GM18511 (cell line): ENCODE data around the gene CD34.

Experiments used
- ATAC-seq: cut with Tn5 transposase; IDR thresholded peaks from one replicate; pipeline ENCODE4 v1.9.1; 2021; ENCODE audit warnings: mild to moderate bottlenecking, moderate library complexity; ENCODE audit not compliant: unreplicated experiment

CD34 gene

GRCh38 chr1:207858281-207858680, 52.6 kb downstream of the CD34 start:
- no peak for ATAC-seq

- no peak for ATAC-seq
Observed at GRCh38 chr1:207857447-207857846, 53.5 kb downstream of the CD34 start.

- no peak for ATAC-seq
Observed at GRCh38 chr1:207856276-207857023, 54.5 kb downstream of the CD34 start.

- no peak for ATAC-seq
Observed at GRCh38 chr1:207854001-207854400, 56.9 kb downstream of the CD34 start.

- no peak for ATAC-seq
Observed at GRCh38 chr1:207853372-207853757, 57.6 kb downstream of the CD34 start.

GRCh38 chr1:207852576-207853371, 58.2 kb downstream of the CD34 start:
- ATAC-seq: no peak

- no peak for ATAC-seq
Observed at GRCh38 chr1:207851696-207852095, 59.2 kb downstream of the CD34 start.

- no peak for ATAC-seq
Observed at GRCh38 chr1:207850621-207851407, 60.1 kb downstream of the CD34 start.

- ATAC-seq: no peak
Observed at GRCh38 chr1:207849646-207850045, 61.3 kb downstream of the CD34 start.

- no peak for ATAC-seq
Observed at GRCh38 chr1:207849016-207849415, 61.9 kb downstream of the CD34 start.

- ATAC-seq: no peak
Observed at GRCh38 chr1:207848234-207848633, 62.7 kb downstream of the CD34 start.

GRCh38 chr1:207847116-207847515, 63.8 kb downstream of the CD34 start:
- no peak for ATAC-seq

GRCh38 chr1:207845109-207845508, 65.8 kb downstream of the CD34 start:
- no peak for ATAC-seq

- no peak for ATAC-seq
Observed at GRCh38 chr1:207844371-207844770, 66.6 kb downstream of the CD34 start.

- no peak for ATAC-seq
Observed at GRCh38 chr1:207842506-207842905, 68.4 kb downstream of the CD34 start.

GRCh38 chr1:207841901-207842300, 69.0 kb downstream of the CD34 start:
- no peak for ATAC-seq

- no peak for ATAC-seq
Observed at GRCh38 chr1:207841293-207841692, 69.6 kb downstream of the CD34 start.

- no peak for ATAC-seq
Observed at GRCh38 chr1:207840380-207840779, 70.5 kb downstream of the CD34 start.

GRCh38 chr1:207839083-207839413, 71.9 kb downstream of the CD34 start:
- ATAC-seq: no peak

- no peak for ATAC-seq
Observed at GRCh38 chr1:207838156-207839082, 72.5 kb downstream of the CD34 start.

- ATAC-seq: no peak
Observed at GRCh38 chr1:207837673-207838072, 73.3 kb downstream of the CD34 start.
